ENCODE results near the gene CREB5.

The CREB5 gene

DNA sequence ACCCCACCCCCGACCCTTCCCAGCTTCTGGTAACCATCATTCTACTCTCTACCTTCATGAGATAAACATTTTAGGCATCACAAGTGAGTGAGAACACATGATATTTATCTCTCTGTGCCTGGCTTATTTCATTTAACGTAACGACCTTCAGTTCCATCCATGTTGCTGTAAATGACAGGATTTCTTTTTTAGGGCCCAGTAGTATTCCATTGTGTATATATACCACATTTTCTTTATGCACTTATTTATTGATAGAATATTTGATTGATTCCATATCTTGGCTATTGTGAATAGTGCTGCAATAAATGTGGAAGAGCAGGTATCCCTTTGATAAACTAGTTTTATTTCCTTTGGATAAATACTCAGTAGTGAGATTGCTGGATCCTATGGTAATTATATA is 112.7 kb downstream of the CREB5 start:
- H3K4me1 ChIP-seq (ENCODE audit: insufficient read depth, poor library complexity, severe bottlenecking), result no peaks in the 10 kb centered on the region
- DNase-seq (ENCODE audit: low spot score) (no peak), ATAC-seq (ENCODE audit: low read depth) (no peak)
- no peak overlapping the region for H3K4me3 ChIP-seq (ENCODE audit: severe bottlenecking)
- no peaks in the 10 kb centered on the region for H3K36me3 ChIP-seq (ENCODE audit: low read depth)
- H3K9me3 ChIP-seq (ENCODE audit: severe bottlenecking), result no peaks in the 10 kb centered on the region
- TF ChIP-seq, protein P1, sequence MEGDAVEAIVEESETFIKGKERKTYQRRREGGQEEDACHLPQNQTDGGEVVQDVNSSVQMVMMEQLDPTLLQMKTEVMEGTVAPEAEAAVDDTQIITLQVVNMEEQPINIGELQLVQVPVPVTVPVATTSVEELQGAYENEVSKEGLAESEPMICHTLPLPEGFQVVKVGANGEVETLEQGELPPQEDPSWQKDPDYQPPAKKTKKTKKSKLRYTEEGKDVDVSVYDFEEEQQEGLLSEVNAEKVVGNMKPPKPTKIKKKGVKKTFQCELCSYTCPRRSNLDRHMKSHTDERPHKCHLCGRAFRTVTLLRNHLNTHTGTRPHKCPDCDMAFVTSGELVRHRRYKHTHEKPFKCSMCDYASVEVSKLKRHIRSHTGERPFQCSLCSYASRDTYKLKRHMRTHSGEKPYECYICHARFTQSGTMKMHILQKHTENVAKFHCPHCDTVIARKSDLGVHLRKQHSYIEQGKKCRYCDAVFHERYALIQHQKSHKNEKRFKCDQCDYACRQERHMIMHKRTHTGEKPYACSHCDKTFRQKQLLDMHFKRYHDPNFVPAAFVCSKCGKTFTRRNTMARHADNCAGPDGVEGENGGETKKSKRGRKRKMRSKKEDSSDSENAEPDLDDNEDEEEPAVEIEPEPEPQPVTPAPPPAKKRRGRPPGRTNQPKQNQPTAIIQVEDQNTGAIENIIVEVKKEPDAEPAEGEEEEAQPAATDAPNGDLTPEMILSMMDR (IDR thresholded peaks at IDR 0.05; ENCODE audit: poor library complexity, severe bottlenecking), result no peak
- no peak overlapping the region for H3K27ac ChIP-seq (ENCODE audit: poor library complexity, severe bottlenecking)
- H3K27me3 ChIP-seq (ENCODE audit: insufficient read depth, poor library complexity, severe bottlenecking), result no peaks in the 10 kb centered on the region

DNA sequence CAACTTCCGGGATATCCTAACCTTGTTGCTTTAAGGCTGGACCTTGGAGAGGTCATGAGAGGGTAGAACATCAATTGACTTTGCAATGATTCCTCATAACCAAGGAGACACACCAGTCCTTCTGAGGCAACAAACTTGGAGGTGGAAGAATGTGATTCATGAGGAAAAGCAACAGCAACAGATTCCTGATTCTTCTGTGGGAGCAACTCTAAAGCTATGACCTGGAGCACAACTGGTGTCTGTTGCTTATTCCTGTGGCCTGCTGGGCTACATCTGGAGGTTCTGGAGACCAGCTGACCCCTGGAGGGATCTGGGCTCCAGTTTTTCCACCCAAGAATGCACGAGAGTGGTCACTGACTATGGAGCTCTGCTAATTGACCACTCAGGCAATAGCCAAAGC is 116.6 kb downstream of the CREB5 start:
- no peak overlapping the region for H3K4me3 ChIP-seq (ENCODE audit: severe bottlenecking)
- TF ChIP-seq, protein P1 (IDR thresholded peaks at IDR 0.05; ENCODE audit: poor library complexity, severe bottlenecking), result no peak
- no peaks in the 10 kb centered on the region for H3K27me3 ChIP-seq (ENCODE audit: insufficient read depth, poor library complexity, severe bottlenecking)
- H3K9me3 ChIP-seq (ENCODE audit: severe bottlenecking), result no peaks in the 10 kb centered on the region
- no peaks in the 10 kb centered on the region for H3K4me1 ChIP-seq (ENCODE audit: insufficient read depth, poor library complexity, severe bottlenecking)
- DNase-seq (ENCODE audit: low spot score) (no peak), ATAC-seq (ENCODE audit: low read depth) (no peak)
- no peak overlapping the region for H3K27ac ChIP-seq (ENCODE audit: poor library complexity, severe bottlenecking)
- no peaks in the 10 kb centered on the region for H3K36me3 ChIP-seq (ENCODE audit: low read depth)

DNA sequence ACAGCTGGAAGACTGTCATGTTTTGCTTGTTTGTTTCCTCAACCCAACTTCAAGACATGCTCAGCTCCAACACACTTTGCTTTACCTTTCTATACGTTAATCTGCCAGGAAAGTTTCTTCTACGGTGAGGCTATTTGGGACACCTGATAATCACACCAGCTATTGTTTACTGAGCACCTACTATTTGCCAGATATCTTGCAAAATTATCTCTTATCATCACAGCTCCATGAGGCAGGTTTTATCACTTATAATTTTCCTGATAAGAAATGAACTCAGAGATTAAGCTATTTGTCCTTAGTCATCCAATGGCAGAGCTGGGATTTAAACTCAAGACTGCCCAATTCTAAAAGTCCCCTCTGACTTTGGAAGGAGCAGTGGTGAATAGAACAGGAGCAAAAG is 117.4 kb downstream of the CREB5 start:
- no peak for ATAC-seq (ENCODE audit: low read depth)

DNA sequence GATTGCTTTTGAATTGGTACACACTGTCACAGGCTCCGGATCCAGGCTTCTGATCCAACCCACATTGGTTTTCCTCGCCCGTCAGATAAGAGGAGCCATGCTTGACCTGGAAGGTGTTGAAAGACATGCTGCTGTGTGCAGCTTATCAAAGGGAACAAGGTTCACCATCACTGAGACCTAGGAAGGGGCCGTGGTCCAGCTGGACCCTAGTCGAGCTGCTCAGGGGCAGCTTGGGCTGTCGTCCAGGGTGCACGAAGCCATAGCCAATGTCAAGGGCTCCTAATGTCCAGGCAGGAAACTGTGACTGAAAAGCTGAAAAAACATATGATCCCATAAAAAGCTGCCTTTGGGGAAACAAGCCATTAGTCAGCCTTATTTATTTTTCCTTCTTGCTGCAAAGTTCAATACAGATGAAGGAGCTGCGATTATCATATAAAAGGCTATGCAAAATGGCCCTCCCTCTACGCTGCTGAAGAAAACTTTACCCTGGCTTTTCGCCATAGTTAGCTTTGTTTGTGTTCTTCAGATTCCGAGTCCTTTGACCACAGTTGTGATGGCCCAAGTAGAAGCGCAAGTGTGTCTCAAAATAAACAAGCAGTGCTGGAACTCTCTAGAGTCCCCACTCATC is 118.0 kb downstream of the CREB5 start:
- TF ChIP-seq, protein P1 (IDR thresholded peaks at IDR 0.05; ENCODE audit: poor library complexity, severe bottlenecking), result no peak
- H3K27me3 ChIP-seq (ENCODE audit: insufficient read depth, poor library complexity, severe bottlenecking), result no peaks in the 10 kb centered on the region
- H3K36me3 ChIP-seq (ENCODE audit: low read depth), result no peaks in the 10 kb centered on the region
- H3K9me3 ChIP-seq (ENCODE audit: severe bottlenecking), result no peaks in the 10 kb centered on the region
- H3K27ac ChIP-seq (ENCODE audit: poor library complexity, severe bottlenecking), result no peak overlapping the region
- H3K4me1 ChIP-seq (ENCODE audit: insufficient read depth, poor library complexity, severe bottlenecking), result no peaks in the 10 kb centered on the region
- H3K4me3 ChIP-seq (ENCODE audit: severe bottlenecking), result no peak overlapping the region
- ATAC-seq (ENCODE audit: low read depth) (no peak), DNase-seq (ENCODE audit: low spot score) (no peak)

More for the DNA sequence above, 117.4 kb downstream of the CREB5 start:
- H3K4me3 ChIP-seq (ENCODE audit: severe bottlenecking), result no peak overlapping the region
- H3K27me3 ChIP-seq (ENCODE audit: insufficient read depth, poor library complexity, severe bottlenecking), result no peaks in the 10 kb centered on the region
- no peaks in the 10 kb centered on the region for H3K36me3 ChIP-seq (ENCODE audit: low read depth)
- no peaks in the 10 kb centered on the region for H3K9me3 ChIP-seq (ENCODE audit: severe bottlenecking)
- DNase-seq (ENCODE audit: low spot score), result no peak
- TF ChIP-seq, protein P1 (IDR thresholded peaks at IDR 0.05; ENCODE audit: poor library complexity, severe bottlenecking), result no peak
- no peaks in the 10 kb centered on the region for H3K4me1 ChIP-seq (ENCODE audit: insufficient read depth, poor library complexity, severe bottlenecking)
- H3K27ac ChIP-seq (ENCODE audit: poor library complexity, severe bottlenecking), result no peak overlapping the region

DNA sequence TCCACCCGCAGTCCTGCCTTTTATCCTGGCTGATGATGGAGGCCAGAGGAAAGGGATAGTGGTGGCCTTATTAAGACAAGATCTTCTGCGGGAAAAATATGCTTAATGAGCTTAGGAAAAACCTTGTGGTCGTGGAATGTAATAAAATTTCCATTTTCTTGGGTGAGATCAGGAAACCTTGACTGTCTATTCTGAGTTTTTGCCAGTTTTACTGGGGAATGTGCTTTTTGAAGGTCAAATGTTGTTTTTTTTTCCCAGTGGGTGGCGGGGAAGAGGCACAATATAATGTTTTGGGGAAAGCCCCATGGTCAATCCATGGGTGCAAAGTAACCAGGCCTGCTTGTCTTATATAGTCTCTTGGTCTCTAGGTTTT is 118.5 kb downstream of the CREB5 start:
- H3K4me1 ChIP-seq (ENCODE audit: insufficient read depth, poor library complexity, severe bottlenecking), result no peaks in the 10 kb centered on the region
- no peak overlapping the region for H3K27ac ChIP-seq (ENCODE audit: poor library complexity, severe bottlenecking)
- no peak overlapping the region for H3K4me3 ChIP-seq (ENCODE audit: severe bottlenecking)
- no peaks in the 10 kb centered on the region for H3K9me3 ChIP-seq (ENCODE audit: severe bottlenecking)
- TF ChIP-seq, protein P1 (IDR thresholded peaks at IDR 0.05; ENCODE audit: poor library complexity, severe bottlenecking), result no peak
- H3K27me3 ChIP-seq (ENCODE audit: insufficient read depth, poor library complexity, severe bottlenecking), result no peaks in the 10 kb centered on the region
- DNase-seq (ENCODE audit: low spot score) (no peak), ATAC-seq (ENCODE audit: low read depth) (no peak)
- H3K36me3 ChIP-seq (ENCODE audit: low read depth), result no peaks in the 10 kb centered on the region

Data from RWPE2 (cell line).